A549 treated with dexamethasone at 1 μM for 4 hours (cell line): ENCODE measurements around the gene CUL2. TPM values are rescaled to one million over a fixed set of nuclear protein-coding genes. Genes with fewer than 3 reads are reported as not detected.

ENCODE experiments used
- total RNA-seq: library from RNA; stranded (reverse); fragments of 200-300 nt; extraction: Qiagen RNA extraction; gene quantifications from 5 replicates; pipeline ENCODE4 v1.2.3, GENCODE V29; 2022

CUL2 gene
- total RNA-seq = 19.3 to 28.2 TPM (median 24.6 TPM) in 5 replicates

DNA sequence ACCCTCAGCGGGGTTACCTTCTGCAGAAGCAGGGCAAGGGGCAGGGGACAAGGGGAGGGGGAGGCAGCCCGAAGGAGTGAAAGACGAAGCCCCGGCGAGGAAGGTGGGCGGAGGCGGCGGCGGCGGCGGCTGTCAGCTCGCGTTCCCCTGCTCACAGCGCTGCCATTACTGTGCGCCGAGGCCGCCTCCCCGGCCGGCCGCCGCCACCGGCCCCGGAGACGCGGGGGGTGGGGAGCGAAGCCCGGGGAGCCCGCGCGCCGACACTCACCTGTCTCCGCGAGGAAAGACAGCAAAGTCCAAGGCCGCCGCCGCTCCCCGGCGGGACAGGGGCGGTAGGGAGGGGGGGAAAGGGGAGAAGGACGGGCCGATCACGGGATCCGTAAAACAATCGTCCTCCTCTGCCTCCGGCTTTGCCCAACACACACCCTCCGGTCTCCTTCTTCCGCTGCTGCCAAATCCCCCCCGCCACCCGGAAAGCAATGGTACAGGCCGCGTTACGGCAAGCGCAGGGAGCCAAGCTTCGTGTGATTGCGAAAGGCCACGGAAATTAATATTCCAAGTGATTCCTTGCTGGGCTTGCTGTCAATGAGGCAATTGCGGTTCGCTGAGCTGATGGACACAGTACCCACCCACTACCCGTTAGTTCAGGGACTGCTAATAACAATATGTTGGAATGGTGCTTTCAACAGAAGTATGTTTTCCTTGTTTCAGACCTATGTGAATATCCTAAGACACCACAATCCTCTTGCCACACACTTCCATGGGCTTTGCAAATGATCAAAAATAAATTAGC is at the start of gene CUL2:
Gene CUL2 (minus strand): TSS at position 180 of the 793 bp plus-strand sequence. CDS start 19,024 bp downstream, outside the sequence.

DNA sequence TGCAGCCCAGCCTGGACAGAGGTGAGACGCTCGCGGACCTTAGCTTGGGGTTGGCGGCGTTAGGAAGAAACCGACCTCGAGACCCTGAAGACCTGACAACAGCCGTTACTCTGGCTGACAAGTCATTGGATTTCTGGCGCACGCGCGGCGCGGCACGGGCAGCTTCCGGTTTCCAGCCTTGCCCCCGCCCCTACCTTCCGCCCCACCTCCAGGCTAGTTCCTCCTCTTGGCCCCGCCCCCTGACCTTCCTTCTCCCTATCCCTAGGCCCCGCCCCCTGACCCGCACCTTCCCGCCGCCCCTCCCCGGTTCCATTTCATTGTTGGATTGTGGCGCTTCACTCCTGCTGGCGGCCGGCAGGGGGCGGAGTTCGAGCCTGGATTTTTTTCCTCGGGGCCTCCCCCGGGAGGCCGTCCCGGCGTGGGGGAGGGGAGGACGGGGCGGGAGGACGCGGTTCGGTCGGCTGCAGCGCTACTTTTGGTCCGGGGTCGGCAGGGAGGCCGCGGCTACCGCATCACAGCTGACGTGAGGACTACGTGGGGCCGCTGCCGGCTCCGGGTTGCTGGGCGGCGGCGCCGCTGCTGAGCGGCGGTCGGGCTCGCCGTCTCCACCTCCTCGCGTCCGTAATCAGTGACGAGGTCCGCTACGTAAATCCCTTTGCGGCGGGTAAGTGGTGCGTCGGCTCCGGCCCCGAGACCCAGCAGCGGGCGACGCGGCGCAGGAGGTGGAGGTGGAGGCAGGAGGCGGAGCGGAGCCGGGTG is 36.6 kb upstream of the CUL2 start, which contains the start of gene CREM:
Gene CREM (plus strand): TSS at position 317 of the 759 bp plus-strand sequence. CDS start 10,990 bp downstream, outside the sequence.

Other genes with a start within 250 kb of the CUL2 start
- gene CREM, start 36.5 kb upstream of the CUL2 start, total RNA-seq = 30.6 to 38.8 TPM (median 33.1 TPM) in 5 replicates
- gene CCNY, start 246.2 kb upstream of the CUL2 start, total RNA-seq = 45.3 to 56.4 TPM (median 51.2 TPM) in 5 replicates